ENCODE results near the gene SLC30A4.

GRCh38 chr15:45443645-45444044 lies 78.9 kb downstream of the SLC30A4 start:
- TF ChIP-seq EP300 (IDR thresholded peaks at IDR 0.05) (no peak), CTCF (IDR thresholded peaks at IDR 0.05) (no peak)

Measured in tibial nerve (tissue), 4 donors.